ENCODE results near the gene NRCAM.

Gene NRCAM

DNA sequence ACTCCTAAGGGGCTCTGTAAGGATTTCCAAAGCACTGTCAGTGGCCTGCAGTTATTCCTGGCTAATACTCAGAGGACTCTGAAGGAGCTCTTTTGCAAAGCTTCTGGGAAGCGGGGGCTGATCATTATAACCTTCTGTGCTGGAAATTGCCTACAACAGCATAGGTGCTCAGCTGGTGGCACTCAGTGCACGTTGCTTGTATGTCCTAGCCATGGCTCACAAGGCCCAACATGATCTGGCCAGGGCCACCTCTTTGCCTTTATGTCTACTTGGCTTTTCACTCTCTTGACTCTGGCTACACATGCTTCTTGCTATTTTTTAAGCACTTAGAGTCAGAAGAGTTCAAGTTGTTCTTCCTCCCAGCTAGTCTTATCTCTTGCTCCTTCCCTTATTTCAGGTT lies 343.6 kb downstream of the NRCAM start:
- in situ Hi-C loops (cut with HindIII; ENCODE audit: low sequenced_read_pairs): no loop called here
- TF ChIP-seq, protein P1, sequence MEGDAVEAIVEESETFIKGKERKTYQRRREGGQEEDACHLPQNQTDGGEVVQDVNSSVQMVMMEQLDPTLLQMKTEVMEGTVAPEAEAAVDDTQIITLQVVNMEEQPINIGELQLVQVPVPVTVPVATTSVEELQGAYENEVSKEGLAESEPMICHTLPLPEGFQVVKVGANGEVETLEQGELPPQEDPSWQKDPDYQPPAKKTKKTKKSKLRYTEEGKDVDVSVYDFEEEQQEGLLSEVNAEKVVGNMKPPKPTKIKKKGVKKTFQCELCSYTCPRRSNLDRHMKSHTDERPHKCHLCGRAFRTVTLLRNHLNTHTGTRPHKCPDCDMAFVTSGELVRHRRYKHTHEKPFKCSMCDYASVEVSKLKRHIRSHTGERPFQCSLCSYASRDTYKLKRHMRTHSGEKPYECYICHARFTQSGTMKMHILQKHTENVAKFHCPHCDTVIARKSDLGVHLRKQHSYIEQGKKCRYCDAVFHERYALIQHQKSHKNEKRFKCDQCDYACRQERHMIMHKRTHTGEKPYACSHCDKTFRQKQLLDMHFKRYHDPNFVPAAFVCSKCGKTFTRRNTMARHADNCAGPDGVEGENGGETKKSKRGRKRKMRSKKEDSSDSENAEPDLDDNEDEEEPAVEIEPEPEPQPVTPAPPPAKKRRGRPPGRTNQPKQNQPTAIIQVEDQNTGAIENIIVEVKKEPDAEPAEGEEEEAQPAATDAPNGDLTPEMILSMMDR (IDR thresholded peaks at IDR 0.05; ENCODE audit: low read depth, low read length): no peak

DNA sequence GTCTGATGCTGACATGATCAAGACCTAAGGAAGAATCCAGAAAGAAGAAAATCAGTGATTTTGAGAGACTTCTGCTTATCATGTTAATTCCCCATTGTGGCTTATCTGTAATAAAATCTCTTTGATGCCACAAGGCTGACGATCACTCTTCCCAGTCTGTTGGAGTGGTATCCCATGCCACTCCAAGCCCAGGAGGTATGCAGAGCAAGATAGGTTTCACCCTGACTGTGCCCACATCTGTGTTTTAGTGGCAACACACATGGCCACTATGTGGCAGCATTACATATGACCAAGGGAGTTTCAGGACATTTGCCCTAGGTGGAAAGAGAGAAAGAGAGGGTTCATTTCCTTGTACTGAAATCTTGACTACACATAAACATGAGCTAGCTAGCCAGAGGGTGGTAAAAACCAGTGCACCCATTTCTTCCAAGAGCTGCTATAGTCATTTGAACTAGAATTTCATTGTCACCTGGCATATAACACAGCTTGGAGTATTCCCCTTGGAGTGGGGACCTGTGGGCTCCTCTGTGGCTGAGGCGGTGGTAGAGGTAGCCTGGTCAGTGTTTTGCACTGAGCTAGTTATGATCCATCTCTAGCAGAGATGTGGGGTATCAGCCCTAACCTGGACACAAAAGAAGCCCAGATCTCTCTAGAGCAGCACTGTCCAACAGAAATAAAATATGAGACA lies 346.9 kb downstream of the NRCAM start:
- TF ChIP-seq, protein P1 (IDR thresholded peaks at IDR 0.05; ENCODE audit: low read depth, low read length): peak; percentile 49
- DNase-seq (ENCODE audit: low read depth, low spot score): no peak
- no peak overlapping the region for H3K4me3 ChIP-seq (ENCODE audit: low read depth, low read length)
- in situ Hi-C loops (cut with HindIII; ENCODE audit: low sequenced_read_pairs): no loop called here

More for the DNA sequence above, 343.6 kb downstream of the NRCAM start:
- no peak overlapping the region for H3K4me3 ChIP-seq (ENCODE audit: low read depth, low read length)
- DNase-seq (ENCODE audit: low read depth, low spot score): no peak

DNA sequence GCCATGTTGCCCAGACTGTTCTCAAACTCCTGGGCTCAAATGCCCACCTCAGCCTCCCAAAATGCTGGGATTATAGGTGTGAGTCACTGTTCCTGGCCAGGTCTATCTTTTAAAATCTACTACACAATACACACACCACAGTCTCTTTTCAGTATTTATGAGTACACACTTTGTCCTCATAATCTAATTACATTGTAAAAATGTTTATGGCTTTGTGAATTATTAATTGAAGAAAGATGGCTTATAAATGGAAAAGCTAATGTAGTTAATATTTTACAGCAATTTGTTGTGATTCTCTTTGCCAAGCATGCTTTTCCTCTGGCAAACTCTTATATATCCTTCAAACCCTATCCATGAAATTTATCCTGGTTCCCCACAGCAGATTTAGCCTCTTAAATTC lies 348.1 kb downstream of the NRCAM start:
- TF ChIP-seq, protein P1 (IDR thresholded peaks at IDR 0.05; ENCODE audit: low read depth, low read length): no peak
- no peak overlapping the region for H3K4me3 ChIP-seq (ENCODE audit: low read depth, low read length)
- no peak for DNase-seq (ENCODE audit: low read depth, low spot score)
- in situ Hi-C loops (cut with HindIII; ENCODE audit: low sequenced_read_pairs): no loop called here

- TF ChIP-seq, protein P1 (IDR thresholded peaks at IDR 0.05; ENCODE audit: low read depth, low read length): no peak
- H3K4me3 ChIP-seq (ENCODE audit: low read depth, low read length): no peak overlapping the region
- in situ Hi-C loops (cut with HindIII; ENCODE audit: low sequenced_read_pairs): no loop called here
- DNase-seq (ENCODE audit: low read depth, low spot score): no peak
Observed at GRCh38 chr7:108104324-108104723, 351.9 kb downstream of the NRCAM start.

- no peak for DNase-seq (ENCODE audit: low read depth, low spot score)
- TF ChIP-seq, protein P1 (IDR thresholded peaks at IDR 0.05; ENCODE audit: low read depth, low read length): no peak
- in situ Hi-C loops (cut with HindIII; ENCODE audit: low sequenced_read_pairs): no loop called here
- no peak overlapping the region for H3K4me3 ChIP-seq (ENCODE audit: low read depth, low read length)
Observed at GRCh38 chr7:108103558-108104298, 352.5 kb downstream of the NRCAM start.

DNA sequence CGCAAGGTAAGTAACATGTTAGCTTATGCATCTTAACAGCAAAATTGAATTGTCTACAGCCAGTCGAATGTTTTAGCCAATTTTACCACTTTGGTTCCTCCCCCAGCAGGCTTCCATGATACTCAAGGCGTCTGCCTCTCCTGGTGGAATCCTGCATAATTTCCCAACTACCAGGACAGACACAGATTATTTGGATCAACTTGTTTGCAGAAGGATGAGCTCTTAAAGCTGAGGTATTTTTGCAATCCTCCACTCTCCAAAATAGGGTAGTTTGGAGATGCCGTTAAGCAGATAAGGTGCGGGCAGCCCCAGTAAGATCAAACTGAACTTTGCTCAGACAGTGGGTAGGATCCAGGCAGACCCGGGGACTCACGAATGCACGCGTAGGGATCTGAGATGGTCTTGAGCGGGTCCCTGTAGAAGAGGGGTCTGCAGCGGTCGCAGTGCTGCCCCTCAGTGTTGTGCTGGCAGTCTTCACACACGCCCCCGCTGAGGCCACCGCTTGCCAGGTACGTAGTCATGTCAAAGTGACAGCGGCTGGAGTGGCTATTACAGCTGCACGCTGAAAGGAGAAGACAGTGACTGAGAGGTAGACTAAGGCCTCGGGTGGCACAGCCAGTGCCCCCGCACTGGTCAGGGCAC lies 353.4 kb downstream of the NRCAM start:
- in situ Hi-C loops (cut with HindIII; ENCODE audit: low sequenced_read_pairs): no loop called here
- DNase-seq (ENCODE audit: low read depth, low spot score): no peak
- TF ChIP-seq, protein P1 (IDR thresholded peaks at IDR 0.05; ENCODE audit: low read depth, low read length): no peak
- H3K4me3 ChIP-seq (ENCODE audit: low read depth, low read length): no peak overlapping the region
